HepG2 (cell line): ENCODE data around the gene SLC25A28.

ENCODE experiments used
- CAMTA2 ChIP-seq: sonication (generic); formaldehyde crosslinking; IDR thresholded peaks from 2 replicates; pipeline ENCODE4 v1.4.0; 2020; ENCODE audit warnings: mild to moderate bottlenecking, missing genetic modification reagents, borderline replicate concordance
- FOXC1 ChIP-seq: sonication (generic); formaldehyde crosslinking; IDR thresholded peaks from 2 replicates; pipeline ENCODE4 v1.8.0; 2022; ENCODE audit warnings: mild to moderate bottlenecking, missing genetic modification reagents, borderline replicate concordance
- FOXK2 ChIP-seq: fragments of 450-650 bp; IDR thresholded peaks from 2 replicates; pipeline ENCODE4 v1.6.1; 2016
- HDAC1 ChIP-seq: sonication (generic); formaldehyde crosslinking; IDR thresholded peaks from 2 replicates; pipeline ENCODE4 v1.5.1; 2020; ENCODE audit warnings: mild to moderate bottlenecking, missing genetic modification reagents
- POLR2A ChIP-seq, 2 experiments: IDR thresholded peaks; 2 replicates each; pipeline ENCODE4 v1.6.1; 2011; ENCODE audit warnings: low read depth in 2 of 2, low read length in 2 of 2, mild to moderate bottlenecking in 1 of 2, moderate library complexity in 1 of 2; ENCODE audit not compliant: insufficient read depth in 1 of 2
- POLR2AphosphoS5 ChIP-seq: IDR thresholded peaks from 2 replicates; pipeline ENCODE4 v1.6.1; 2012; ENCODE audit warnings: low read depth, low read length
- RORA ChIP-seq: sonication (generic); formaldehyde crosslinking; IDR thresholded peaks from 2 replicates; pipeline ENCODE4 v1.5.0; 2020; ENCODE audit warnings: mild to moderate bottlenecking, missing genetic modification reagents, moderate library complexity
- SALL1 ChIP-seq: sonication (generic); formaldehyde crosslinking; IDR thresholded peaks from 2 replicates; pipeline ENCODE4 v1.8.0; 2022; ENCODE audit warnings: mild to moderate bottlenecking, missing genetic modification reagents
- TAF1 ChIP-seq: sonication (generic); formaldehyde crosslinking; IDR thresholded peaks from 2 replicates; pipeline ENCODE4 v1.4.0; 2020; ENCODE audit warnings: missing genetic modification reagents
- ZNF766 ChIP-seq: sonication (generic); formaldehyde crosslinking; IDR thresholded peaks from 2 replicates; pipeline ENCODE4 v1.5.0; 2020; ENCODE audit warnings: missing genetic modification reagents, borderline replicate concordance
- TF ChIP-seq, protein P1 (sequence below): sonication (generic); formaldehyde crosslinking; IDR thresholded peaks from 2 replicates; pipeline ENCODE4 v1.5.0; 2020; ENCODE audit warnings: mild to moderate bottlenecking, missing genetic modification reagents, moderate library complexity
- TF ChIP-seq, protein P2 (sequence below): sonication (generic); formaldehyde crosslinking; IDR thresholded peaks from 2 replicates; pipeline ENCODE4 v1.5.0; 2020; ENCODE audit warnings: missing genetic modification reagents
- TF ChIP-seq, protein P3 (sequence below), 2 experiments: IDR thresholded peaks; 2 replicates each; pipeline ENCODE4 v1.6.1; 2011 to 2012; ENCODE audit warnings: low read length in 2 of 2, borderline replicate concordance in 1 of 2, low read depth in 1 of 2, mild to moderate bottlenecking in 1 of 2, moderate library complexity in 1 of 2

DNA sequence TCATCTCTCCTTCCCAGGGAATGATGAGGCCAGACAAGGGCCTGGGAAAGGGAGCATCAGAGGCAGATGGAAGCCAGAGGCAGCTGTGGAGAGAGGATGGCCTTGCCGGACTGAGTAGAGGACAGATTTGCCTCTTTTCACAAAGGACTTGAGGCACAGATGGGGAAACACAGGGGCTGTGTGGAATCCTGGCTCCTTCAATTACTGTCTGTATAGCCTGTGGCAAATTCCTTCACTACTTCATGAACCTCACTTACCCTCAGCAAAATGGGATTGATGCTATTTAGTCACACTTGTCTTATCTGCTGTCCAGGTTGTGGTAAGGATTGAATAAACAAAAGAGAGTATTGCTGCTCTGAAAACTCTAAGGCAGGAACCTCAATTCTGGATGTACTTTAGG lies 40.3 kb downstream of the SLC25A28 start:
- TF ChIP-seq SALL1 (CRISPR knock-in tag) (no peak), FOXC1 (CRISPR knock-in tag) (no peak), HDAC1 (CRISPR knock-in tag) (no peak), POLR2AphosphoS5 (no peak), POLR2A (IDR thresholded peaks at IDR 0.05; ENCODE audit: insufficient read depth in 1 of 2, low read depth in 2 of 2, low read length in 2 of 2) (no peak), CAMTA2 (CRISPR knock-in tag) (no peak), TAF1 (no peak), ZNF766 (no peak), FOXK2 (no peak), RORA (CRISPR knock-in tag) (no peak)
- TF ChIP-seq, protein P1, sequence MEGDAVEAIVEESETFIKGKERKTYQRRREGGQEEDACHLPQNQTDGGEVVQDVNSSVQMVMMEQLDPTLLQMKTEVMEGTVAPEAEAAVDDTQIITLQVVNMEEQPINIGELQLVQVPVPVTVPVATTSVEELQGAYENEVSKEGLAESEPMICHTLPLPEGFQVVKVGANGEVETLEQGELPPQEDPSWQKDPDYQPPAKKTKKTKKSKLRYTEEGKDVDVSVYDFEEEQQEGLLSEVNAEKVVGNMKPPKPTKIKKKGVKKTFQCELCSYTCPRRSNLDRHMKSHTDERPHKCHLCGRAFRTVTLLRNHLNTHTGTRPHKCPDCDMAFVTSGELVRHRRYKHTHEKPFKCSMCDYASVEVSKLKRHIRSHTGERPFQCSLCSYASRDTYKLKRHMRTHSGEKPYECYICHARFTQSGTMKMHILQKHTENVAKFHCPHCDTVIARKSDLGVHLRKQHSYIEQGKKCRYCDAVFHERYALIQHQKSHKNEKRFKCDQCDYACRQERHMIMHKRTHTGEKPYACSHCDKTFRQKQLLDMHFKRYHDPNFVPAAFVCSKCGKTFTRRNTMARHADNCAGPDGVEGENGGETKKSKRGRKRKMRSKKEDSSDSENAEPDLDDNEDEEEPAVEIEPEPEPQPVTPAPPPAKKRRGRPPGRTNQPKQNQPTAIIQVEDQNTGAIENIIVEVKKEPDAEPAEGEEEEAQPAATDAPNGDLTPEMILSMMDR: no peak
- TF ChIP-seq, protein P2, sequence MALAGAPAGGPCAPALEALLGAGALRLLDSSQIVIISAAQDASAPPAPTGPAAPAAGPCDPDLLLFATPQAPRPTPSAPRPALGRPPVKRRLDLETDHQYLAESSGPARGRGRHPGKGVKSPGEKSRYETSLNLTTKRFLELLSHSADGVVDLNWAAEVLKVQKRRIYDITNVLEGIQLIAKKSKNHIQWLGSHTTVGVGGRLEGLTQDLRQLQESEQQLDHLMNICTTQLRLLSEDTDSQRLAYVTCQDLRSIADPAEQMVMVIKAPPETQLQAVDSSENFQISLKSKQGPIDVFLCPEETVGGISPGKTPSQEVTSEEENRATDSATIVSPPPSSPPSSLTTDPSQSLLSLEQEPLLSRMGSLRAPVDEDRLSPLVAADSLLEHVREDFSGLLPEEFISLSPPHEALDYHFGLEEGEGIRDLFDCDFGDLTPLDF (CRISPR knock-in tag): no peak
- TF ChIP-seq, protein P3, sequence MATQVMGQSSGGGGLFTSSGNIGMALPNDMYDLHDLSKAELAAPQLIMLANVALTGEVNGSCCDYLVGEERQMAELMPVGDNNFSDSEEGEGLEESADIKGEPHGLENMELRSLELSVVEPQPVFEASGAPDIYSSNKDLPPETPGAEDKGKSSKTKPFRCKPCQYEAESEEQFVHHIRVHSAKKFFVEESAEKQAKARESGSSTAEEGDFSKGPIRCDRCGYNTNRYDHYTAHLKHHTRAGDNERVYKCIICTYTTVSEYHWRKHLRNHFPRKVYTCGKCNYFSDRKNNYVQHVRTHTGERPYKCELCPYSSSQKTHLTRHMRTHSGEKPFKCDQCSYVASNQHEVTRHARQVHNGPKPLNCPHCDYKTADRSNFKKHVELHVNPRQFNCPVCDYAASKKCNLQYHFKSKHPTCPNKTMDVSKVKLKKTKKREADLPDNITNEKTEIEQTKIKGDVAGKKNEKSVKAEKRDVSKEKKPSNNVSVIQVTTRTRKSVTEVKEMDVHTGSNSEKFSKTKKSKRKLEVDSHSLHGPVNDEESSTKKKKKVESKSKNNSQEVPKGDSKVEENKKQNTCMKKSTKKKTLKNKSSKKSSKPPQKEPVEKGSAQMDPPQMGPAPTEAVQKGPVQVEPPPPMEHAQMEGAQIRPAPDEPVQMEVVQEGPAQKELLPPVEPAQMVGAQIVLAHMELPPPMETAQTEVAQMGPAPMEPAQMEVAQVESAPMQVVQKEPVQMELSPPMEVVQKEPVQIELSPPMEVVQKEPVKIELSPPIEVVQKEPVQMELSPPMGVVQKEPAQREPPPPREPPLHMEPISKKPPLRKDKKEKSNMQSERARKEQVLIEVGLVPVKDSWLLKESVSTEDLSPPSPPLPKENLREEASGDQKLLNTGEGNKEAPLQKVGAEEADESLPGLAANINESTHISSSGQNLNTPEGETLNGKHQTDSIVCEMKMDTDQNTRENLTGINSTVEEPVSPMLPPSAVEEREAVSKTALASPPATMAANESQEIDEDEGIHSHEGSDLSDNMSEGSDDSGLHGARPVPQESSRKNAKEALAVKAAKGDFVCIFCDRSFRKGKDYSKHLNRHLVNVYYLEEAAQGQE (IDR thresholded peaks at IDR 0.05; ENCODE audit: borderline replicate concordance in 1 of 2, low read depth in 1 of 2, low read length in 2 of 2): no peak
